ENCODE measurements around the gene PRDX6.
A peak's percentile ranks its signal among the peaks of the same experiment; 100 is the strongest.

Gene PRDX6, protein sequence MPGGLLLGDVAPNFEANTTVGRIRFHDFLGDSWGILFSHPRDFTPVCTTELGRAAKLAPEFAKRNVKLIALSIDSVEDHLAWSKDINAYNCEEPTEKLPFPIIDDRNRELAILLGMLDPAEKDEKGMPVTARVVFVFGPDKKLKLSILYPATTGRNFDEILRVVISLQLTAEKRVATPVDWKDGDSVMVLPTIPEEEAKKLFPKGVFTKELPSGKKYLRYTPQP

DNA sequence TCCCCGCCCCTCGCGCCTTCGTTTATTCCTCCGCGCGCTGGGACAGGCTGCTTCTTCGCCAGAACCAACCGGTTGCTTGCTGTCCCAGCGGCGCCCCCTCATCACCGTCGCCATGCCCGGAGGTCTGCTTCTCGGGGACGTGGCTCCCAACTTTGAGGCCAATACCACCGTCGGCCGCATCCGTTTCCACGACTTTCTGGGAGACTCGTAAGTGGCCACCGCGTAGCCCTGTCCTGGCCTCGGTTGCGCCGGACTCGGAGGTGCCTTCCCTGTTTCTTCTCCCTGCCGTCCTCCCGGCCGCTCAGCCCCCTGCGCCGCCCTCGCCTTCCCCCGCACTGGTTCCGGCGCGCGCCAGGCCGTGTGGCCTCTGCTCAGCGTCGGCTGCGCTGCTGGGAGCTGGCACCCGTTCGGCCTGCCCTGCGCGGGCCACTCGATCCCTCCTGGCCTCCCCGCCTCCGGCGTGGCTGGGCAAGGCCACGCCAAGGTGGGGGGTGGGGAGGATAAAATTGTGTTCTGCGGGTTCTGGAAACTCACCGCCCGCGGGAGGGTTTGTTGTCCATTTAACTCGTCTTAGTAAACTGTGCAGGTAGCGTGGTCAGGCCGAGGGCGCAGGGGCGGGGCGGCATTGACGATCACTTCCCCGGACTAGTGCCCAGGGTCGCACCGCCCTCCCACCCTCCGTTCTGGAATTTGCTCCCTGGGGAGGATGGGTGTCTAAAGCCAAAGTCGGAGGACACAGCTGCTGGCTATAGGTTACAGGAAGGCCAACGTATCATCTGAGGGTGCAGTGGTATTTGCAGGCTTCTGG, at the start of gene PRDX6:
Gene PRDX6 (plus strand): TSS at position 50 of the 808 bp plus-strand sequence. CDS start 63 bp downstream, at position 113.
- Mint-ChIP-seq H3K36me3 (peaks cover 17% of the 10 kb centered on the region), H3K27ac (peak within 1 kb of the TSS; percentile 92), H3K4me3 (peak within 1 kb of the TSS; percentile 90), H3K9me3 (no peaks in the 10 kb centered on the region), H3K27me3 (no peaks in the 10 kb centered on the region), H3K4me1 (peaks cover 65% of the 10 kb centered on the region)

DNA sequence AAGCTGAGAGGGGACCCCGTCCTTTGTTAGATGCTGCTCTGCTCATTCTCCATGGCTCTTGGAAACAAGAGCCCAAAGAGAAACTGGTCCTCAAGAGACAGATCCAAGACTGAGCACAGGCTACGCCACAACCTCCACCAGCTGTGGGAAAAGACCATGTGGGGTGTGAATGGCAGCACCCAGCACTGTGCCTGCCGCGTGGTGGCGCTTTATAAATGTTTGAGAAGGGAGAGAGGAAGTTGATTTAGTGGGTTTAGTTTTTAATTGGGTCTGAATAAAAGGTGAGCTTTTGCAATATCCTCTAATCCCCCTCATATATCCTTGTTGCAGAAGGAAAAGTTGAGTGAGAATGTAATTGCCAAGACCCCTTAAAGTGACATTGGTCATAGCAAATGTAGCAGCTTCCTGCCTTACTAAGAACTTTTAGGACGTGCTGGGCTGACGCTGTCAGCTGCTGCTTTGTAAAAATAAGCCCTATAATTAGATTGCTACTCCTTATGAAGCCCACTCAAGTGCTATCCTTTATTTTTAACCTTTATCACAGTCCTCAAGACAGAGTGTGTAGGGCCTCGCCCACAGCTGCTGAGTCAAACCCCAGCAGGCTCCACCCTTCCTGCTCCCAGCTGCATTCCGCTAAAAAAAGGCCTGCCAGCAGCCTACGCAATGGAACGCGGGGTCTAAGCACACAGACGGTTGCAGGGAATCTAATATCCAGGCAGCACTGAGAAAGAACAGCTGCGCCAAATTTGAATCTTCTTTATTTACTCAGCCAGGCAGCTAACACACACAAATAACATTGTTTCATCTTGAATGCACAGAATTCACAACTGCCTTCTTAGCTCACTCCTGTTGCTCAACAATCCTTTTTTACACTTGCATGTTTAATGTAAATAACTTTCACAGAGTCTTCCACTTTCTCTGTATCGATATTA, 47.4 kb upstream of the PRDX6 start:
- H3K4me3 Mint-ChIP-seq, result peak overlapping the region; percentile 76
- H3K27ac Mint-ChIP-seq, result peak overlapping the region; percentile 48
- H3K4me1 Mint-ChIP-seq, result peaks cover 22% of the 10 kb centered on the region
- H3K36me3 Mint-ChIP-seq, result no peaks in the 10 kb centered on the region
- no peaks in the 10 kb centered on the region for H3K27me3 Mint-ChIP-seq
- H3K9me3 Mint-ChIP-seq, result no peaks in the 10 kb centered on the region

DNA sequence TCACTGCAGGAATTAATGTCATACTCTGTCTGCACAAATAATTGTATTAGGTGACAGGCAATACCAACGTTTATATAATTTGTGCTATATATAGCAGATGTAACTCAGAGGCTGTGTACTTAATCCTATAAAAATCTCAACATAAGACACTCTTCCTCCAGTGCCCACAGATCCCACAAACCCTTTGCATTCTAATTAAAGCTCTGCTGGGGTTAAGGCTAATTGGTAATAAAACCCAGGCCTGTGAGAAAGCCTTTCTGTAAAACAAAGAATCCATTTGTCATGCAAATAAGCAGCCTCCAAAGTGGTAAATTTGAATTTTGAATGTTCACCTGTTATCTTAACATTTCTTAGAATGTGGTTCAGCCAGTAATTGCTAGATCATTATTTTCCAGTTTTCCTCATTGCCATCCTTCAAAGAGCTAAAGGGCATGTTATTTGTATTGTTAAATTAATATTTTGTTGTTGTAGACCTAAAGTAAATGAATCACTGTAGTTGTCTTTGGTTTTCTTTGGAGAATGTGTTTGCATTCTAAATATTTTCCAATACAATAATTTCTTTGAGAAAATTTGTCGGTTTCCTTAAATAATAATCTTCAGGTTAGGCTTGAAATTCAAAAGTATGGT, 46.3 kb upstream of the PRDX6 start:
- Mint-ChIP-seq H3K36me3 (no peaks in the 10 kb centered on the region), H3K27ac (no peak overlapping the region), H3K4me1 (peaks cover 22% of the 10 kb centered on the region), H3K9me3 (no peaks in the 10 kb centered on the region), H3K27me3 (no peaks in the 10 kb centered on the region), H3K4me3 (no peak overlapping the region)

DNA sequence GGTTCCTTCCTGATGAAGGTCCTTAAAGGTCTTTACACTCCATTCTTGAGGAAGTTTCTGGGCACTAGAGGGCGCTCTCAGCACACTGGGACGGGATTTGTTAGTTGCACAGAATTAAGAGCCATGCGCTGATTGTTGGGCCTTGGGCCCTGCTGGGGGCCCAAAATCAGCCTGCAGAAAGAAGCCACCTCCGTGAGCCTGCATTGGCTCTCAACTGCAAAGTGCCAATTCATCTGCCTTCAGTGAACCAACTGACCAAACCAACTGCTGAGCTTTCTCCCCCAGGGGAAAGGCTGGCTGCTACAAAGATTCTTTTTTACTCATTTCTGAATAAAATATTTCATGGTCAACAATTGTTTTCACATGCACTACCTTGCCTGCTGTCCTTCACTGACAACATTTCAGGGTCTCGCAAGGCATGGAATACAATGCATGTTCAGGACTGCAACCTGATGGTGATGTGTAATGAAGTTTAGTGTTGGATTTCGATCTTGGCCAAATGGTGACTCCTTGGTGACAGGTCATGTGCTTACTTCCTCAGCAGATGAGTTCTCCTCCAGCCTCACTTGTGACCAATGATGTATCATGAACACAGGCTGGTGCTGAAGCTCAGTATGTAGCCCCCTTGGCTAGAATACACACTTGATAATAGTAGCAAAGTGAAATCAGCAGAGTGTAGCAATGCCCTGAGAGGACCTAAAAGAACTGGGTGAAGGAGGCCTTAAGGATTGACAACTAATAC, 45.7 kb upstream of the PRDX6 start:
- no peaks in the 10 kb centered on the region for H3K36me3 Mint-ChIP-seq
- no peak overlapping the region for H3K27ac Mint-ChIP-seq
- no peaks in the 10 kb centered on the region for H3K27me3 Mint-ChIP-seq

DNA sequence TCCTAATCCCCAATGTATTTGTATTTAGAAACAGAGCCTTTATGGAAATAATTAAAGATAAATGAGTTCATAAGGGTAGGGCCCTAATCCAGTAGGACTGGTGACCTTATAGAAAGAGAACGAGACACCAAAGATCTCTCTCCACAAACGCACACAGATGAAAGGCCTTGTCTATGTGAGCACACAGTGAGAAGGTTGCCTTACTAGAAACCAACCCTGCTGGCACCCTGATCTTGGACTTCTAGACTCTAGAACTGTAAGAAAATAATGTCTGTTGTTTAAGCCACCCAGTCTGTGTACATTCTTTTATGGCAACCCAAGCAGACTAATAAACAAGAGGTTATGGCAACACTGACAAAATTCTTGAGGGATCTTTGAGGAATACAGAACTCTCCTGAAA, 44.8 kb upstream of the PRDX6 start:
- no peak overlapping the region for H3K27ac Mint-ChIP-seq
- H3K4me1 Mint-ChIP-seq, result peaks cover 22% of the 10 kb centered on the region
- H3K36me3 Mint-ChIP-seq, result no peaks in the 10 kb centered on the region
- no peaks in the 10 kb centered on the region for H3K27me3 Mint-ChIP-seq
- no peaks in the 10 kb centered on the region for H3K9me3 Mint-ChIP-seq
- H3K4me3 Mint-ChIP-seq, result no peak overlapping the region

More for the DNA sequence above, 45.7 kb upstream of the PRDX6 start:
- no peak overlapping the region for H3K4me3 Mint-ChIP-seq
- H3K4me1 Mint-ChIP-seq, result peaks cover 22% of the 10 kb centered on the region
- no peaks in the 10 kb centered on the region for H3K9me3 Mint-ChIP-seq

DNA sequence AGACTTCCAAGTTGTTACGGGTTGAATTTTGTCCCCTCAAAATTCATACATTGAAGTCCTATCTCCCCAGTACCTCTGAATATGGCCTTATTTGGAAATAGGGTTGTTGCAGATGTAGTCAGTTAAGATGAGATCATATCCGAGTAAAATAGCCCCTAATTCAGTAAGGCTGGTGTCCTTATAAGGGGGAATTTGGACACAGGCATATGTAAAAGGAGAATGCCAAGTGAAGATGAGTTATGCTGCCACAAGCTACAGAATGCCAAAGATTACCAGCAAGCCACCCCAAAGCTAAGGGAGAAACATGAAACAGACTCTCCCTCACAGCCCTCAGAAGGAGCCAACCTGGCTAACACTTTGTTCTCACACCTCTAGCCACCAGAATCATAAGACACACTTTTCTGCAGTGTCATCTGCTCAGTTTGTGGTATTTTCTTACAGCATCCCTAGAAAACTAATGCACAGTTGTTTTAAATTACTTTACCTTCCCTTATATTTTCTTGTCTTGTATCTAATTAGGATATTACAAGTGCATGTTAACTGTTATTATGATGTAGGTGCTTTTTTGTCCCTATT, 43.3 kb upstream of the PRDX6 start:
- Mint-ChIP-seq H3K27ac (no peak overlapping the region), H3K4me1 (peaks cover 22% of the 10 kb centered on the region), H3K36me3 (no peaks in the 10 kb centered on the region), H3K27me3 (no peaks in the 10 kb centered on the region), H3K4me3 (no peak overlapping the region), H3K9me3 (no peaks in the 10 kb centered on the region)

DNA sequence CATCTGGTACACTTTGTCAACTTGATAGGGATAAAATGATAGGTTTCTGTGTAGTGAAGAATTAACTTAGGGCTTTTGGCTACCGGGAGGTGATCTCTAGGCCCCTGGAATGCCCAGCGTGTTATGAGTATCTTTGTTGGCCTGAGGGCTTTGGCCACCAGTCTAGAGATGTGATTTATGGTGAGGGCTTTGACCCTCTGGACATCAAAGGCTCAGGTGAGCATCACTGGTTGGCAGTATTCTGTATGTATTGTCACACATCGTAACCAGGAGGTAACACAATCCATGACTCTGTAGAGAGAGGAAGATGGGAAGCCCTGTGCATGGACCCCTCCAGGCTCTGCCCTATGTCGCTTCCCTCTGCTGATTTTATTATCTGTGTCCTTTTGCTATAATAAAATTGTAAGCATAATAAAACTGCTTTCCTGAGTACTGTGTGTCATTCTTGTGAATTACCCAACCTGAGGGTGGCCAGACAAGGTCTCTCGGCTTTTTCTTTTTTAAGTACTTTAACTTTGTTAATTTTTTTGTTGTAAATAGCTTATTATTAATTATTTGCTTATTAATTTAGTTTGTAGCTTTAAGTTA, 40.2 kb upstream of the PRDX6 start:
- no peak overlapping the region for H3K27ac Mint-ChIP-seq
- H3K27me3 Mint-ChIP-seq, result no peaks in the 10 kb centered on the region
- H3K4me1 Mint-ChIP-seq, result no peaks in the 10 kb centered on the region
- no peak overlapping the region for H3K4me3 Mint-ChIP-seq
- no peaks in the 10 kb centered on the region for H3K9me3 Mint-ChIP-seq
- peaks cover under 1% of the 10 kb centered on the region for H3K36me3 Mint-ChIP-seq

DNA sequence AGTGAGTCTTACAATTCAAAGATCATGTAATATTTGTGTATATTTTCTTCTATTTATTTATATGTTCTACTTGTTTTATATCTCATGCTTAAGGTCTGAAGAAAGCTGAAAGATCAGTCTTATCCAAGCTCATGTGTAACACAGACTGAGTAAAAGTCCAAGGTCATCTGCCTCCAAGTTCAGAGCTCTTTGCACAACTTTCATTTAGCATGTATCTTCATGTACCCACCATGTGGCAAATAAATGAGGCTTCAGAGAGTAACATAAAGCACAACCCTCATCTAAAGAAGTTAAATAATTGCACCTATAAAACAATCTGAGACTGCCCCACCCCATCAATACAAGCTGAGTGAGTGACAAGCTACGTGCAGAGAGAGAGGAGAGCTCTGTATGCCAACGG, 38.5 kb upstream of the PRDX6 start:
- Mint-ChIP-seq H3K36me3 (peaks cover 6% of the 10 kb centered on the region), H3K4me3 (no peak overlapping the region), H3K9me3 (no peaks in the 10 kb centered on the region), H3K4me1 (peaks cover under 1% of the 10 kb centered on the region), H3K27me3 (no peaks in the 10 kb centered on the region), H3K27ac (no peak overlapping the region)

DNA sequence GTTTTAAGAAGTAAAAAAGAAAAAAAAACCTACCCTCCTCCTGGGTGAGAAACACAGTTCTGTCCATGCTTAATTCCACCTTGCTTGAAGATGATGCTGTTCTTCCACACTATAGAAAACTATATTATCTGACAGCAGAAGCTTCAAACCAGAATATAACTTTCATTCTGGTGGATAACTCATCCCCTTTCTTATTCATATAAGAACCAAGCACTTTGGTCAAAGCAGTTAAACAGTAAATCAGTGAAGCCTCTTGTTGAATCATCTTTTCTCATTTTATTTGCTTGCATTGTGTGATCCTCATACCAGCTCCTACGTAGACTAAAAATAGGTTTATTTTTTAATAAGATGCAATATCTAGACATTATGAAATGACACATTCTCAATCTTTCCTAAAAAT, 36.7 kb upstream of the PRDX6 start:
- Mint-ChIP-seq H3K9me3 (no peaks in the 10 kb centered on the region), H3K36me3 (peaks cover 11% of the 10 kb centered on the region), H3K27ac (no peak overlapping the region), H3K27me3 (no peaks in the 10 kb centered on the region), H3K4me3 (no peak overlapping the region), H3K4me1 (peaks cover 17% of the 10 kb centered on the region)

DNA sequence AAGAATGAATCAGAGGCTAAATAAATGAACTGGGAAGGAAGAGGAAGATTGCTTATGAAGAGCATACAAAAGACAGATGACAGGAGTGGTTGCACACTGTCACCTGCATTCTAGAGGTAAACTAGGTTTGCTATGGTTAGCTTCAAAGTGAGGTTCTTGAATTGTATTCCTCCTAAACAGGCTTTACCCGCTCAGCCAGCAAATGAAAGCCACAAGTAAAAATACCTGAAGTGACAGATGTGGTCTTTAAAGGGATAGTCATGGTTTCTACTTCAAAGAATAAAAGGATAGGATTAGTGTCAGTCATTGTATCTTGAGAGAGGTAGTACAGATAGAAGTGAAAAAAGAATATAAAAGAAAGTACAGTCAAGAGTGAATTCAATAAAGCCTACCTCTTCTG, 32.4 kb upstream of the PRDX6 start:
- H3K4me3 Mint-ChIP-seq, result peak overlapping the region; percentile 6
- H3K9me3 Mint-ChIP-seq, result peaks cover 13% of the 10 kb centered on the region
- peaks cover 43% of the 10 kb centered on the region for H3K36me3 Mint-ChIP-seq
- H3K4me1 Mint-ChIP-seq, result peaks cover 26% of the 10 kb centered on the region
- no peaks in the 10 kb centered on the region for H3K27me3 Mint-ChIP-seq
- H3K27ac Mint-ChIP-seq, result peak overlapping the region; percentile 53

DNA sequence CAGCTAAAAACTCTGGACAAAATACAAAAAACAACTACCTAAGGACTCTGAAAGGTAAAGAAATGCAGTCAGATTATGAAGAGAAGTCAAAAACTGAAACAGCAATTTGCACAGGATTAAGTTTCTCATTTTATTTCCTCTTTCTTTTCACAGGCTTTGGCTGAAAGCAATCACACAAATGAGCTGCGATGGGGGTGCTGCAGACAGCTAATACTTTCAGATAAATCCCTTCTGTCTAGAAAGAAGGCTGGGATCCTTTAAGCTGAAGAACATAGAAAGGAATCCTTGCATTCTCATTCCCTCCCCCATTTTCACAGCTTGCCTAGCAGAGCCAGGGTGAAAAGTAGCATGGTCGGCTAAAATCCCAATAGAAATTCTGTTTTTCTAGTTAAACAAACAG, 32.0 kb upstream of the PRDX6 start:
- Mint-ChIP-seq H3K4me1 (peaks cover 26% of the 10 kb centered on the region), H3K4me3 (no peak overlapping the region), H3K27ac (no peak overlapping the region), H3K36me3 (peaks cover 43% of the 10 kb centered on the region), H3K9me3 (peaks cover 13% of the 10 kb centered on the region), H3K27me3 (no peaks in the 10 kb centered on the region)

DNA sequence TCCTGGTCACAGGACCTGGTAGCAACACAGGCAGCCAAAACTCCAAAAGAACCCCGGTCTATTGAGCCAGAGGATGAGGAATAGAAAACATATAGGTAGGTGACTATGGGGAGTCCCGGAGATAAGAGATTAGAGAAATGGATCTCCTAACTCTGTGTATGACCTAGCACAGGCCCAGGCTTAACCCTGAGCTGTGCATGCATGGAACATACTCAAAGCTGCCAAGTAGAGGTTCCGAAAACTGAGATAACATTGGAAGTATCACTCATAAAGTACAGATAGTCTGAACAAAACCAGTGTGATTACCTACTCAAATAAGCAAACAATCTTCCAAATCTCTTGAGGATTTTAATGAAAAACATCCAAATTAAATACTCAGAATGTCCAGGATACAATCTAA, 31.5 kb upstream of the PRDX6 start:
- Mint-ChIP-seq H3K27me3 (no peaks in the 10 kb centered on the region), H3K4me3 (no peak overlapping the region), H3K9me3 (peaks cover 13% of the 10 kb centered on the region), H3K27ac (no peak overlapping the region), H3K36me3 (peaks cover 43% of the 10 kb centered on the region), H3K4me1 (peaks cover 26% of the 10 kb centered on the region)

DNA sequence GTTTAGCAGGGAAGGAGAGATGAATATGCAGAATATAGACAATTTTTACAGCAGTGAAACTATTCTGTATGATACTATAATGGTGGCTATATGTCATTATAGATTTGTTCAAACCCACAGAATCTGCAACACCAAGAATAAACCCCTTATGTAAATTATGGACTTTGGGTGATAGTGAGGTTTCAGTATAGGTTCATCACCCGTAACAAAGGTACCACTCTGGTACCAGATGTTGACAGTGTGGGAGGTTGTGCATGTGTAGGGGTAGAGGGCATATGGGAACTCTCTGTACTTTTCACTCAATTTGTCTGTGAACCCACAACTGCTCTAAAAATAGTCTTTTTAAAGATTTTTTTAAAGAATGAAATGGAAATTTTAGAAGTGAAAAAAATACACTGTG, 29.9 kb upstream of the PRDX6 start:
- Mint-ChIP-seq H3K9me3 (peaks cover 13% of the 10 kb centered on the region), H3K4me3 (no peak overlapping the region), H3K27ac (no peak overlapping the region), H3K36me3 (peaks cover 42% of the 10 kb centered on the region), H3K27me3 (no peaks in the 10 kb centered on the region), H3K4me1 (peaks cover 29% of the 10 kb centered on the region)

DNA sequence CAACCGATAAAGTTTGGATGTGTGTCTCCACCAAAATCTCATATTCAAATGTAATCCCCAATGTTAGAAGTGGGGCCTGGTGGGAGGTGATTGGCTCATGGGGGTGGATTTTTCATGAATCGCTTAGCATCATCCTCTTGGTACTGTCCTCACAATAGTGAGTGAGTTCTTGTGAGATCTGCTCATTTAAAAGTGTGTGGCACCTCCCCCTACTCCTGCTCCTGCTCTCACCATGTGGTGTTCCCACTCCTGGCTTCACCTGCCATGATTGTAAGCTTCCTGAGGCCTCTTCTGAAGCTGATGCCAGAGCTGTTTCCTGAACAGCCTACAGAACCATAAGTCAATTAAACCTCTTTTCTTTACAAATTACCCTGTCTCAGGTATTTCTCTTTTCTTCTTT, 28.2 kb upstream of the PRDX6 start:
- H3K36me3 Mint-ChIP-seq, result peaks cover 39% of the 10 kb centered on the region
- H3K9me3 Mint-ChIP-seq, result peaks cover 13% of the 10 kb centered on the region
- H3K27me3 Mint-ChIP-seq, result no peaks in the 10 kb centered on the region
- H3K4me1 Mint-ChIP-seq, result peaks cover 32% of the 10 kb centered on the region
- H3K4me3 Mint-ChIP-seq, result no peak overlapping the region
- H3K27ac Mint-ChIP-seq, result no peak overlapping the region
